Transverse colon (tissue), 4 donors: ENCODE measurements around the gene TNS1.

Experiments used
- CTCF ChIP-seq, 5 experiments: fragments of 200-600 bp in 3 of 5; fragments of 450-650 bp in 2 of 5; sonication (generic) in 3 of 5; IDR thresholded peaks; 1 replicate in 2 of 5; 2 replicates in 3 of 5; pipeline ENCODE4 v1.5.1; 2016 to 2017; ENCODE audit warnings: antibody characterized with exemption in 5 of 5, inconsistent platforms in 3 of 5, mild to moderate bottlenecking in 2 of 5, moderate library complexity in 1 of 5
- POLR2A ChIP-seq: fragments of 450-650 bp; IDR thresholded peaks from one replicate; pipeline ENCODE4 v1.6.1; 2016; ENCODE audit warnings: antibody characterized with exemption, mild to moderate bottlenecking, moderate library complexity
- POLR2AphosphoS5 ChIP-seq, 3 donors: sonication (generic); formaldehyde crosslinking; IDR thresholded peaks; one replicate each; pipeline ENCODE4 v1.6.1; 2016; ENCODE audit warnings: antibody characterized with exemption in 3 of 3

GRCh38 chr2:217854684-217855420 lies 147.9 kb downstream of the TNS1 start:
- no peak for TF ChIP-seq CTCF (IDR thresholded peaks at IDR 0.05)
- no peak for TF ChIP-seq POLR2A
- no peak for TF ChIP-seq POLR2AphosphoS5 (IDR thresholded peaks at IDR 0.05)
